Osteocyte (in vitro differentiated cells): ENCODE data around the gene TTLL12. TPM values are rescaled to one million over a fixed set of nuclear protein-coding genes. Genes with fewer than 3 reads are reported as not detected.

Source experiments
- DNase-seq: peaks from one replicate; pipeline ENCODE4 v3.0.0; 2021; ENCODE audit warnings: mixed read lengths; ENCODE audit not compliant: unreplicated experiment; ENCODE audit errors: extremely low spot score
- H3K27ac Mint-ChIP-seq: one replicate; pipeline ENCODE4 v1.8.0; 2021; ENCODE audit warnings: mild to moderate bottlenecking, mixed read lengths; ENCODE audit not compliant: unreplicated experiment
- H3K27me3 Mint-ChIP-seq: one replicate; pipeline ENCODE4 v1.8.0; 2021; ENCODE audit warnings: mixed read lengths; ENCODE audit not compliant: unreplicated experiment
- H3K36me3 Mint-ChIP-seq: one replicate; pipeline ENCODE4 v1.8.0; 2021; ENCODE audit warnings: mixed read lengths; ENCODE audit not compliant: unreplicated experiment
- H3K4me1 Mint-ChIP-seq: one replicate; pipeline ENCODE4 v1.8.0; 2021; ENCODE audit warnings: mixed read lengths; ENCODE audit not compliant: unreplicated experiment
- H3K4me3 Mint-ChIP-seq: one replicate; pipeline ENCODE4 v1.8.0; 2021; ENCODE audit warnings: mild to moderate bottlenecking, moderate library complexity, mixed read lengths; ENCODE audit not compliant: unreplicated experiment
- H3K9me3 Mint-ChIP-seq: one replicate; pipeline ENCODE4 v1.8.0; 2021; ENCODE audit warnings: mixed read lengths; ENCODE audit not compliant: unreplicated experiment
- CTCF ChIP-seq: fragments of 200-600 bp; sonication (generic); IDR thresholded peaks from 2 replicates; pipeline ENCODE4 v1.5.0; 2021; ENCODE audit warnings: antibody characterized with exemption, mild to moderate bottlenecking, moderate library complexity
- total RNA-seq: library from RNA; stranded (reverse); gene quantifications from 2 replicates; pipeline ENCODE4 v1.2.1, GENCODE V29; 2021

Gene TTLL12
- total RNA-seq, 1 donor from 2014 or later = 35.6 TPM

DNA sequence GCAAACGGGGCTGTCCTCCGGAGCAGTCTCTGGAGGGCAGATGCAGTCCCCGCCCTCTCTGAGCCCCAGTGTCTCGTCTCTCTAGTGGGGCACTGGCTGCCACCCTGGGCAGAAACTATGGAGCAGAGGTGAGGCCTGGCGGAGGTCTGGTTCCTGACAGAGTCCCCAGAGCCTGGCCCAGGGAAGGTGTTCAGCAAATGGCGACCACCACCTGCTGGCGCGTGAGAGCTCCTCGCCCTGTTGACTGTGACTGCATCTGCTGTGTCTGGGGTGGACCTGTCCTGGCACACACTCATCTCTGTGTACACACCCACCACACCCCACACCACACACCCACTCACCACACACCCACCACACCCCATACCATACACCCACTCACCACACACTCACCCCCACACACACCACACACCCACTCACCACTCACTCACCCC is 18.3 kb upstream of the TTLL12 start:
- DNase-seq = no peak
- Mint-ChIP-seq H3K4me3 (no peak overlapping the region), H3K27ac (no peak overlapping the region), H3K27me3 (peaks cover 2% of the 10 kb centered on the region), H3K9me3 (no peaks in the 10 kb centered on the region), H3K4me1 (no peaks in the 10 kb centered on the region), H3K36me3 (no peaks in the 10 kb centered on the region)
- no peak for TF ChIP-seq CTCF

DNA sequence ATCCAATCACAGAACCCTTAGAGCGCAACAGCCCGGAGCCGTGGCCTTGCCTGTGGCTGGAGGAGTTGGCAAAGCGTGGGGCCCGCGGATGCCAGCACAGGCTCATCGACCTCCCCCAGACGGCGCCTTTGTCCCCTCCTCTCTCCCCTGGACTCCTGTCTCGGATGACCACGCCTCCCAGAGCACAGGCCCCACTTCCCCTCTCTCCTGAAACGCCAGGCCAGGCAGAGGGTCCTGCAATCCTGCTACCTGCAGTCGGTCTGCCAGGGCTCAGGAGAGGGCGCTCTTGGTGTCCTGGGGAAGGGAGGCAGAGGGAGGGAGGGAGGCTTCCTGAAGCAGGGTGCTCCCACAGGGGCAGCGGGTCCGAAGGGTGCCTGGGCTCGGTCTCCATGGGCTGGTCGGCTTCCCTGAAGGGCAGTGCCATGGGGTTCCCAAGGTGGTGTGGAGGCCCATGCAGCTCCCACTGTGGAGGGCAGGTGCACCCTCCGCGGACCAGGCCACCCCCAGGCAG is 16.6 kb upstream of the TTLL12 start:
- H3K36me3 Mint-ChIP-seq = no peaks in the 10 kb centered on the region
- no peak overlapping the region for H3K4me3 Mint-ChIP-seq
- TF ChIP-seq CTCF = no peak
- no peak for DNase-seq
- no peaks in the 10 kb centered on the region for H3K9me3 Mint-ChIP-seq
- H3K27ac Mint-ChIP-seq = no peak overlapping the region
- peaks cover 2% of the 10 kb centered on the region for H3K27me3 Mint-ChIP-seq
- peaks cover 11% of the 10 kb centered on the region for H3K4me1 Mint-ChIP-seq

DNA sequence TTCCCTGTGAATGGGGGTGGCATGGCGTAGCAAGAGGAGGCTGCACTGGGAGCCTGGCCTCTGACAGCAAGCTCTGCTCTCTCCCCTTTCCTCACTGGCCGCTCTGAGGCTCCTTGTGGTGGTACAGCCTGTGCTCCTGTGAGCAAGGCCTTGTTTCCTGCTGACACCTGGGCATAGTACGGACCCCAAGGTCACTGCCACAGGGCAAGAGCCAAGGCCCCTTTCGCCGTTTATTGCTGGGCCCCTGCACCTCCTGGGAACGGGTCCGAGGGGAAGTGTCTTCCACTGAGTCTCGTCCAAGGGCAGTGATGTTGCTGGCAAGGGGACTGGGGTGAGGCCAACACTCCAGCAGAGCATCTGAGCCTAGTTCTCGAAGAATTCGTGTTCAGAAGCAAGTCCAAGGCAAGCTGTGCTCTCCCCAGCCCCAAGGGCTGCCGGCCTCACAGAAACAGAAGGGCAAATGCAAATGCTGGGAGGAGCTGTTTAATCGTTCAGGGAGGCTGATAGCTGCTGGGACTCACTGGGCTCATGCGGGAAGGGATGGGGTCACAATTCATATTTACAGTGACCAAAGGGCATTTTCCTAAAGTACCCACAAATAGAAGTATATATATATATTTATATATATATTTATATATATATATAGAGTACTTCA is 15.9 kb upstream of the TTLL12 start:
- Mint-ChIP-seq H3K27me3 (peaks cover 2% of the 10 kb centered on the region), H3K36me3 (no peaks in the 10 kb centered on the region), H3K27ac (no peak overlapping the region), H3K4me3 (no peak overlapping the region), H3K9me3 (no peaks in the 10 kb centered on the region), H3K4me1 (peaks cover 12% of the 10 kb centered on the region)
- no peak for DNase-seq
- TF ChIP-seq CTCF = no peak

GRCh38 chr22:43202326-43202725 is 15.4 kb upstream of the TTLL12 start:
- DNase-seq = no peak
- no peak for TF ChIP-seq CTCF
- Mint-ChIP-seq H3K9me3 (no peaks in the 10 kb centered on the region), H3K4me1 (peaks cover 12% of the 10 kb centered on the region), H3K36me3 (no peaks in the 10 kb centered on the region), H3K27me3 (no peaks in the 10 kb centered on the region), H3K27ac (no peak overlapping the region), H3K4me3 (no peak overlapping the region)

DNA sequence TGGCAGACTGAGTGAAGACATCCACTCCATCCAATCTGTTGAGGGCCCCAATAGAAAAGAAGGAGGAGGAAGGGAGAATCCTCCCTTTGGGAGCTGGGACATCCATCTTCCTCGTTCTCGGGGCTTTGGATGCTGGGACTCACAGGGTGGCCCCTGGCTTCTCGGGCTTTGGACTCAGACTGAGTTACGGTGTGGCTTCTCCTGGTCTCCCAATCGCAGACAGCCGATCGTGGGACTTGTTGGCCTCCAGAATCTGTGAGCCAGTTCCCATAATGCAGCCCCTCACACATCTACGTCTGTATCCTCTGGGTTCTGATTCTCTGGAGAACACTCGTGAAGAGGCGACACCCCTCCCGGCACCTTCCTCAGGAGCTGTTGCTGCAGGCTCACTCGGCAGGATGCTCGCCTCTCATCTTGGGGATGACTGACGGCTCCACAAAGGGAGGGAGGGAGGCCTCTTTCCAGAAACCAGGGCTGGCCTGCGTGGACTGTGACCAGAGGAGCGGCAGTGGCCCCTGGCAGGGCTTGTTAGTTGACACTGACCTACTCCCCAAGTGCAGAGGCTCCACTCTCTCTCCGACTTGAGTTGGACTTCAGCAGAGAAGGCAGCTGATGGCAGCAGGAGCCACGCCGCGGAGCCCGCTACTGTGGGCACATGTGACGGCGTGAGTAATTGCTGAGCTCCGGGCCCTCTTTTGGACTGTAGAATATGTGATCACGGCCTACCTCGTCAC is 14.7 kb upstream of the TTLL12 start:
- no peak overlapping the region for H3K27ac Mint-ChIP-seq
- no peak overlapping the region for H3K4me3 Mint-ChIP-seq
- H3K36me3 Mint-ChIP-seq = no peaks in the 10 kb centered on the region
- DNase-seq = no peak
- H3K27me3 Mint-ChIP-seq = no peaks in the 10 kb centered on the region
- no peaks in the 10 kb centered on the region for H3K9me3 Mint-ChIP-seq
- H3K4me1 Mint-ChIP-seq = peaks cover 17% of the 10 kb centered on the region
- TF ChIP-seq CTCF = no peak
